ENCODE data around the gene CXXC1.
"Not testable (repeated sequence)": the region's sequence is repeated elsewhere in the genome, so short reads cannot be mapped to it uniquely, and the experiment has no call there.

The CXXC1 gene

DNA sequence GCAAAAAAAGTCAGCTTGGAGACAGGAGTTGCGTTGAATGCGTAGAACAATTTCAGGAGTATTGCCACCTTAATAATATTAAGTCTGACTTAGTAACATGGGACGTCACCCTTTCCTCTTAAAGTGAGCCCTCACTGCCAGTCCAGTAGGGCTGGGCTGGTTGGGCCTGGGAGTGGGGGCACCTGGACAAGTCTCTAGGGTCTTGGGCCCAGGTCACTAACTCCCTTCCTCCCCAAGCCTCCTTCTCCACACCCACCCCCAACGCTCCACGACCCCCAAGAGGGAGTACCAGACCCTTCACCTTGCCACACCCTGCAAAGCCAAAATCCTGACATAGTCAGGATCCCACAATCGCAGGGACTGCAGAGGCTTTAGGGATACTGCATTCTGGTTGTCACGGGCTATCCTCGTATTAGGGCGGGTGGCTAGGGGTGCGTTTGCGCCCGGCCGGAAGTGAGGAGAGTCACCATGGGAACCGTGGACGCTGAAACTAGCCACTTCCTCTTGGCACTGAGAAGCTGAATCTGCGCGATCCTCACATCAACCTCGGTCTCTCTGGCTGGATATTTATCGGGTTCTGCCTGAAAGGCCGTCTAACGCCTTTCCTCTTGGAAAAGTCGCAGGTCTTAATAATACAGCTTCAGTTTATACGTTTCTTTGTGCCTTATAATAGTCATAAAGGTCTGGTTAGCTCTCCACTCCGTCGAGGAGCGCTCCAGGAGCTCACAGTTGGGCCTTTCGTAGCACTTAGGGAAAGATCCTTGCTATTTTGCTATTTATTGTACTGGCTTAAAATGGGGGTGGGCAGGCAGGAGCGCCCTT lies 10.3 kb upstream of the CXXC1 start:
- DNase-seq (ENCODE audit: low read depth): peak; percentile 53

DNA sequence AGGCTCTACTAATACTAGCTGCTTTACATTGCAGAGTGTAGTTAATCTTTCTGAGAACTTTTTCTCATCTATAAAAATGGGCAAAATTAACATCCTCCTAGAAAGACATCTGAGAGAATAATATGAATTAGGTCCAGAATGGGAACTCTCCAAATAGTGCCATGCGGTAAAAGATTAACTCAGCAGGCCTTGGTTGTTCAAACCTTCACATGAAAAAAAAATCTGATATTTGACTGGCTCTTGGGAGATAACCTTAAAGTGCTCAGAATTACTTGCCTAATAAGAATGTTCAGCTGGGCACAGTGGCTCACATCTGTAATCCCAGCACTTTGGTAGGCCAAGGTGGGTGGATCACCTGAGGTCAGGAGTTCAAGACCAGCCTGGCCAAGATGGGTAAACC lies 5.5 kb upstream of the CXXC1 start:
- DNase-seq (ENCODE audit: low read depth): no peak

- DNase-seq (ENCODE audit: low read depth): no peak
These were observed 1.6 kb upstream of the CXXC1 start for GRCh38 chr18:50289108-50289443.

- DNase-seq (ENCODE audit: low read depth): not testable (repeated sequence)
These were observed 1.0 kb upstream of the CXXC1 start for GRCh38 chr18:50288348-50289107.

DNA sequence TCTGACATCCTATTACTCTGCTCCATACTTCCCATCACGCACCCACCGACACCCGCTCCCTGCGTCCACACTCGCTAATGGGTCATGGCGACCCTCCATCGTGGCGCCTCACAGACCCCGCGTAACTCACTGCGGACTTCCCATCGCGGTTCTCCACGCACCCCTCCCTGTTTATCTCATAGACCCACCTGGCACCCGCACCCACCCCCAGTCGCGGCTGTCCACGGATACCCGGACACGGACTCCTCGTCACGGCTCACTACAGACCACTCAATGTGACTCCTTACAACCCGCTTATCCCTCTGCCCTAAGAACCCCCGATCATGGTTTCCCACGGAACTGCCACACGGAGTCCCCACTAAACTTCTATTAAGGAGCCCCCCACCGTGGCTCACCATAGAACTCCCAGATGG lies 458 bp downstream of the CXXC1 start:
- no peak for DNase-seq (ENCODE audit: low read depth)

GRCh38 chr18:50286391-50287027 lies 983 bp downstream of the CXXC1 start:
- no peak for DNase-seq (ENCODE audit: low read depth)

GRCh38 chr18:50285631-50286321 lies 1.7 kb downstream of the CXXC1 start:
- DNase-seq (ENCODE audit: low read depth): no peak

DNA sequence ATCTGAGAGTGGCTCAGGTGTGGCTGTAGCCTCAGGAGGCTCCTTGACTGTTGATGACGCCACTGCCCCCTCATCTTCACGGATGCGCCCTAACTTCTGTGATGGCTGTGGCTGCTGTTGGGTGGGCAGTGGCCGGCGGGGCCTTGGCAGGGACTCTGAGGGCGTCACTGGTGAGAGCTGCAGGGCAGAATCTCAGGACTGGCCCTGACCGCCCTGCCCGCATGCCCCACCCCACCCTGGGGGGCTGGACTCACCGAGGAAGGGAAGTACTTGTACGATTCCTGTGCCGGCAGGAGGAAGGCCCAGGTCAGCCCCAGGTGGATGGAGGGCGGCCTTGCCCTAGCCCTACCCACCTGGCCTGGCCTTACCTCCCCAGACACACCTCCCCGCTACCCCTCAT lies 2.4 kb downstream of the CXXC1 start:
- DNase-seq (ENCODE audit: low read depth): no peak

- DNase-seq (ENCODE audit: low read depth): no peak
These were observed 3.1 kb downstream of the CXXC1 start for GRCh38 chr18:50284255-50284885.

DNA sequence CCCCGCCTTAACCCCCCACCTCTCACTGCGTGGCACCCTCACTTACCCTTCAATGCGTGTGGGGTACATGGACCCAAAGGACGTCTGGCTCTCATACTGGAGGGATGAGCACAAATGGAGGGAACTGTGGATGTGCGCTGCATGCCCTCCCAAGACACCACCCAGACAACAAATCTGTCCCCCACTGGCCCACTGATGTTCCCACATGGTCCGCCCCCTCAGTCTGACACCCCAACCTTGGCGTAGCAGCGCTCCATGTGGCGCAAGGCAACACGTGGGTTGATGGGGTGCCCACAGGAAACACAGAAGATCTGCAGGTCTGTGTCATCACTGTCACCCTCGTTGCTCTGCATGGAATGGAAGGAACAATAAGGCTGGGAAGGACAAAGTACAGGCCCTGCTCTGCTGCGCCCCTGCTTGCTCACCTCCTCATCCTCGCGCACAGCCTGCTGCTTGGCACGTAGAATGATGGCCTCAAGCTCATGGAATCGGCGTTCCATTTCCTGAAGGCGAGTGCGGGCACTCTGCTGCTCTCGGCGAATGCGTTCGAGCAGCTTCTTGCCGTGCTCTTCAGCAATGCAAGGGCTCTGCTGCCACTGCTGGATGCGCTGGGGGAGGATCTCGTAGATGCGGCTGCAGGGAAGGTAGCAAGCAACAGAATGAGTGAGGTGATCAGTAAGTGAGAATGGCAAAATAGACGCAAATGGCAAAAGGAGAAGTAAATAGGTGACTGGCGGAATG lies 3.9 kb downstream of the CXXC1 start:
- no peak for DNase-seq (ENCODE audit: low read depth)

GRCh38 chr18:50282521-50283335 lies 4.8 kb downstream of the CXXC1 start:
- no peak for DNase-seq (ENCODE audit: low read depth)

DNA sequence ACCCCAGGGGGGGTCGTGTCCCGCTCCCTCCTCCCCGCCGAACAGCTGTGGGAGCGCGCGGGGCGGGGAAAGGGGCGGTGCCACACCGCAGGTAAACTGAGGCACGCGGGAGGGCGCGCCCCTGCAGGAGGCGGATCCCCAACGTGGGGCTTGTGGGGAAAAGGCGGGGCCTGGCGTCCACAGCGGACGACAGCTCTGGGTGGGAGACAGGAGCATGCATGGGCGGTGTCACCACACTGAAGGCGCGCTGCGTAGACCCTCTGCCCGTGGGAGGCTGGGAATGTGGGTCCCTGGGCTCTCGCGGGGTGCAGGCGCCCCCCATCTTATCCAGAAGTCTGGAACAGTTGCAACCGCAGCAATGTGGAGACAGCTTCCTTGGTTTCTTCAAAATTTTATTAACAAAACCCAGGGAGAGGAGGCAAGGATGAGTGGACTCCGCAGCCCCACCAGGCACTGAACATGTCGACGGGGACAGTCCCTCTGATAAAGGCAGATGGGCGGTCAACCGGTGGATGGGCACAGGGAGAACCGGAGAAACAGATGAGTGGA lies 5.4 kb downstream of the CXXC1 start:
- no peak for DNase-seq (ENCODE audit: low read depth)

GRCh38 chr18:50281295-50281971 lies 6.1 kb downstream of the CXXC1 start, which contains the start of gene MBD1:
TSS of gene MBD1 (minus strand) at chr18:50281523. CDS start at chr18:50279992, 1,531 bp downstream.
- peak; percentile 95 for DNase-seq (ENCODE audit: low read depth)

DNA sequence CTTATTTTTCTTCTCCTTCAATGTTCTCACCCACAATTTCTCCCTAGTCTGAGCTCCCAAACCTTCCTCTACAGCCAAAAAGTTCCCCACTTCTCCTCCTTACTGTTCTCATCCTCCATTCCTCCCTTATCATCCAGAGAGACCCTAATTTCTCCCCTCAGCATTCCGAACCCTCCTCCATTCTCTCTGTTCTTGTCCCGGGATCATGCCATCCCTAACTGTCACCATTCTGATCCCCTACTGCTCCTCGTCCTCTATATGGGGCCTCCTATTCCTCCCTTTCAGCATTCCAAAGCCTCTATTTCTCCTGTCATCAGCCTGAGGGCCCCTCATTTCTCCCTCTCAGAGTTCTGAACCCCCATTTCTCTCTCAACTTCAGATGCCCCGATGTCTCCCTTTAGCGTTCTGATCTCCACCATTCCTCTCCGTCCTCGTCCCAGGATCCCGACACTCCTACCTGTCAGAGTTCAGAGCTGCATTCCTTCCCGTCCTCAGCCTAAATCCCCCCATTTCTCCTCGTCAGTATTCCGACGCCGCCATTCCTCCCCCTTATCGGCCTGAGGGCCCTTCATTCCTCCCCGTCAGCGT lies 6.7 kb downstream of the CXXC1 start:
- DNase-seq (ENCODE audit: low read depth): no peak

- DNase-seq (ENCODE audit: low read depth): no peak
These were observed 7.7 kb downstream of the CXXC1 start for GRCh38 chr18:50279752-50280151.

- DNase-seq (ENCODE audit: low read depth): no peak
These were observed 9.6 kb downstream of the CXXC1 start for GRCh38 chr18:50277942-50278341.

DNA sequence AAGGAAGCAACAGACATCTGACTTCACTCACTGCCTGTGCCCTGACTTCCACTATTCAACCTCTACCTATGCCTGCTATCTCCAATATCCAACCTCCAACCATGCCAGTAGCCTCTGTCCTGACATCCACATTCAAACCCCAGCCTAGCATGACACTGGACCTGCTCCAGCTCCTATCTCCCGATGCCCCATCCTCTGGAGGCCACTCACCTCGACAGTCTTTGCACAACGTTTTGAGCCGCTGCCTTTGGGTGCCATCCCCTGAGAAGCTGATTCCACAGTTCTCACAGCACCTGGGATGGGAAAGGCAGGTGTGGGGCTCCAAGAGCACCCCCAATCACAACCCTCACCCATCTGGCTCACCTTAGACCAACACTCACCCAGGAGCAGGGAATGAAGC lies 11.0 kb downstream of the CXXC1 start:
- no peak for DNase-seq (ENCODE audit: low read depth)

- DNase-seq (ENCODE audit: low read depth): no peak
These were observed 11.9 kb downstream of the CXXC1 start for GRCh38 chr18:50275503-50276036.

DNA sequence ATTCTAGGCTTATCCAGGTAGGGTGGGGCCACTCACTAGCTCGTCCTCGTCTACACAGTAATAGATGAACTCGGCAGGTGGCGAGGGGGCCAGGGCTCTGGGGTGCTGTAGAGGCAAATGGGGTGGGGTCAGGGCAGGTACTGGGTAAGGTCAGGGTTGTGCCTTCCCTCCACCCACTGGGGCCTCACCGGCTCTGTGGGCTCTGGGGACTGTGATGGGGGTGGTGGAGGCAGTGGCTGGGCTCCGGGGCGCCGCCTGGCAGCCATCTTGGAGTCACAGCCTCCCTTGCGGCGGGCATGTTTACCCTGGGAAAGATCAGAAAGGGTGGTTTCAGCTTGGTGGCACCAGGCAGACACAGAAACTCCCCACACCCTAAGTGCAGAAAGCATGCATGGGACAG lies 12.6 kb downstream of the CXXC1 start:
- DNase-seq (ENCODE audit: low read depth): no peak

Data from stimulated activated CD8-positive, alpha-beta memory T cell treated with anti-CD3 and anti-CD28 coated beads, Interleukin-12 subunit alpha, Interleukin-12 subunit beta, amount 100 ng/mL, for 1 hour (primary cell).